UCSD-AML1 (cell line): ENCODE measurements around the gene MCF2L.

Source experiments
- DNase-seq: peaks from one replicate; lab custom pipeline; 2025; ENCODE audit not compliant: unreplicated experiment; lab: John Stamatoyannopoulos, UW

MCF2L gene

GRCh38 chr13:113140677-113141600, 171.9 kb downstream of the MCF2L start:
- DNase-seq, result no peak

GRCh38 chr13:113141601-113141970, 172.6 kb downstream of the MCF2L start:
- DNase-seq, result no peak

- no peak for DNase-seq
Observed at GRCh38 chr13:113142876-113143275, 173.9 kb downstream of the MCF2L start.

- no peak for DNase-seq
Observed at GRCh38 chr13:113143466-113144254, 174.6 kb downstream of the MCF2L start.

- no peak for DNase-seq
Observed at GRCh38 chr13:113144255-113144629, 175.2 kb downstream of the MCF2L start.

GRCh38 chr13:113145496-113145895, 176.5 kb downstream of the MCF2L start:
- DNase-seq, result no peak

GRCh38 chr13:113145911-113146598, 177.0 kb downstream of the MCF2L start:
- no peak for DNase-seq

GRCh38 chr13:113146750-113147149, 177.7 kb downstream of the MCF2L start:
- no peak for DNase-seq

- no peak for DNase-seq
Observed at GRCh38 chr13:113147206-113147605, 178.2 kb downstream of the MCF2L start.

- no peak for DNase-seq
Observed at GRCh38 chr13:113148407-113148806, 179.4 kb downstream of the MCF2L start.

GRCh38 chr13:113148940-113149503, 180.0 kb downstream of the MCF2L start:
- no peak for DNase-seq
